Measurements from ENCODE around the gene DNHD1. TPM values are rescaled to one million over a fixed set of nuclear protein-coding genes. Genes with fewer than 3 reads are reported as not detected.

DNHD1 gene
- total and polyA plus RNA-seq, 9 of the 15 experiments (the other 6 are each of a cell fraction or from before 2014, with no cell fraction given): 0.82 to 9.7 (median 3.8) TPM

DNA sequence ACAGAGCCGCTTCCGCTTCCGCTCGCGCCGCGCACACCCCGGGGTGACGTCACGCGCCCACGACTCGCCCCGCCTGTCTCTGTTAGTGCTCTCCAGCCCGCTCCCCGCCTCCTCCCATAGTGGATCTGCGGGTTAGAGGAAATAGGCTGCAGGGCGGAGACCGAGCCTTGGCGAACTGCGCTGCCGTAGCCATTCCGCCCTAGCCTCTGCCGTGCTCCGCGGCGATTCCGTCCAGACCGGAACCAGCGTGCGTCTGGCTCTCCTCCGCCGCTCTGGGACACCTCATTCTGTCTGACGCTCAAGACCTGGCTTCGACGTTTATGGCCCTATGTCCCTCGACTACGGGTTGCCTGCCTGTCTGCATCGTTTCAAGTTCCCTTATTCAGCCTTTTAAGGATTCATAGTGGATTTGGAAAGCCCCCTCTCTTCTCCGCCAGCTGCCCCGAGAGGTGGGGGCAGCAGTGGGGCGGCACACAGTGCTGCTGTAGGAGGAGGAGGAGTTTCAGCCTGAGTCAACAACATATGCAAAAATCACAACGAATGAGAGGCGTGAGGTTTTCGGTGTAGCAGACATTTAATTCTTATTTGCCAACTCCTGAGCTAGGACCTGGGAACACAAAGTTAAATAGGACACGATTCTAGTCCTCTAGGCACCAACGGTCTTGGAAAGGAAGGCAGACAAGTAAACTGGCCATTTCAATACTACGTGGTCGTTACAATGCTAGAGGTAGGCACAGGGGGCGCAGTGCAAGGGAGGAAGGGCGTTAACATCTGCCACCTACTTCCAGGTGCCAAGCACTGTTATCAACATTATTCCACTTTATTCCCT, 115.3 kb downstream of the DNHD1 start, which contains the start of gene TAF10 (continued):
- TF ChIP-seq, protein P1, sequence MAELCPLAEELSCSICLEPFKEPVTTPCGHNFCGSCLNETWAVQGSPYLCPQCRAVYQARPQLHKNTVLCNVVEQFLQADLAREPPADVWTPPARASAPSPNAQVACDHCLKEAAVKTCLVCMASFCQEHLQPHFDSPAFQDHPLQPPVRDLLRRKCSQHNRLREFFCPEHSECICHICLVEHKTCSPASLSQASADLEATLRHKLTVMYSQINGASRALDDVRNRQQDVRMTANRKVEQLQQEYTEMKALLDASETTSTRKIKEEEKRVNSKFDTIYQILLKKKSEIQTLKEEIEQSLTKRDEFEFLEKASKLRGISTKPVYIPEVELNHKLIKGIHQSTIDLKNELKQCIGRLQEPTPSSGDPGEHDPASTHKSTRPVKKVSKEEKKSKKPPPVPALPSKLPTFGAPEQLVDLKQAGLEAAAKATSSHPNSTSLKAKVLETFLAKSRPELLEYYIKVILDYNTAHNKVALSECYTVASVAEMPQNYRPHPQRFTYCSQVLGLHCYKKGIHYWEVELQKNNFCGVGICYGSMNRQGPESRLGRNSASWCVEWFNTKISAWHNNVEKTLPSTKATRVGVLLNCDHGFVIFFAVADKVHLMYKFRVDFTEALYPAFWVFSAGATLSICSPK (IDR thresholded peaks at IDR 0.05; ENCODE audit: borderline replicate concordance): no peak
- TF ChIP-seq HDAC2 (IDR thresholded peaks at IDR 0.05) (peak; percentile 46; the same call in 1 of the 2 replicates), ZNF140 (CRISPR knock-in tag; IDR thresholded peaks at IDR 0.05) (no peak), ZNF551 (CRISPR knock-in tag; IDR thresholded peaks at IDR 0.05) (no peak), ZNF707 (CRISPR knock-in tag; conservative IDR thresholded peaks at IDR 0.05) (no peak), FOXA3 (CRISPR knock-in tag; conservative IDR thresholded peaks at IDR 0.05 in 1 of 2, IDR thresholded peaks at IDR 0.05 in 1 of 2) (peak; percentile 69 to 94; a peak in 3 of 4 replicates), ZC3H11A (IDR thresholded peaks at IDR 0.05; ENCODE audit: low read depth, low read length) (no peak), PHTF2 (CRISPR knock-in tag; IDR thresholded peaks at IDR 0.05) (peak; percentile 72; the same call in 1 of the 2 replicates), ZBTB17 (CRISPR knock-in tag; IDR thresholded peaks at IDR 0.05) (peak; percentile 89), CBFA2T2 (conservative IDR thresholded peaks at IDR 0.05) (no peak), SLC30A9 (CRISPR knock-in tag; IDR thresholded peaks at IDR 0.05) (no peak), ZNF174 (CRISPR knock-in tag; IDR thresholded peaks at IDR 0.05) (no peak), HDAC8 (tag; IDR thresholded peaks at IDR 0.05) (no peak), ZNF699 (CRISPR knock-in tag; IDR thresholded peaks at IDR 0.05; ENCODE audit: insufficient replicate concordance) (no peak), NCOA6 (IDR thresholded peaks at IDR 0.05) (no peak), SREBF1 (IDR thresholded peaks at IDR 0.05; ENCODE audit: borderline replicate concordance, low read depth, low read length) (no peak), BRD4 (IDR thresholded peaks at IDR 0.05) (peak; percentile 33; the same call in 1 of the 2 replicates), SREBF2 (CRISPR knock-in tag; IDR thresholded peaks at IDR 0.05) (no peak), FOXK2 (conservative IDR thresholded peaks at IDR 0.05 in 1 of 2, IDR thresholded peaks at IDR 0.05 in 1 of 2; ENCODE audit: low read depth in 2 of 2) (peak in 1 of 2 experiments; percentile 53; a peak in 3 of 4 replicates), MTA2 (IDR thresholded peaks at IDR 0.05; ENCODE audit: low read depth) (no peak)
- TF ChIP-seq, protein P2, sequence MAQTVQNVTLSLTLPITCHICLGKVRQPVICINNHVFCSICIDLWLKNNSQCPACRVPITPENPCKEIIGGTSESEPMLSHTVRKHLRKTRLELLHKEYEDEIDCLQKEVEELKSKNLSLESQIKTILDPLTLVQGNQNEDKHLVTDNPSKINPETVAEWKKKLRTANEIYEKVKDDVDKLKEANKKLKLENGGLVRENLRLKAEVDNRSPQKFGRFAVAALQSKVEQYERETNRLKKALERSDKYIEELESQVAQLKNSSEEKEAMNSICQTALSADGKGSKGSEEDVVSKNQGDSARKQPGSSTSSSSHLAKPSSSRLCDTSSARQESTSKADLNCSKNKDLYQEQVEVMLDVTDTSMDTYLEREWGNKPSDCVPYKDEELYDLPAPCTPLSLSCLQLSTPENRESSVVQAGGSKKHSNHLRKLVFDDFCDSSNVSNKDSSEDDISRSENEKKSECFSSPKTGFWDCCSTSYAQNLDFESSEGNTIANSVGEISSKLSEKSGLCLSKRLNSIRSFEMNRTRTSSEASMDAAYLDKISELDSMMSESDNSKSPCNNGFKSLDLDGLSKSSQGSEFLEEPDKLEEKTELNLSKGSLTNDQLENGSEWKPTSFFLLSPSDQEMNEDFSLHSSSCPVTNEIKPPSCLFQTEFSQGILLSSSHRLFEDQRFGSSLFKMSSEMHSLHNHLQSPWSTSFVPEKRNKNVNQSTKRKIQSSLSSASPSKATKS (CRISPR knock-in tag; IDR thresholded peaks at IDR 0.05): peak; percentile 74; the same call in 1 of the 2 replicates
- TF ChIP-seq, protein P3, sequence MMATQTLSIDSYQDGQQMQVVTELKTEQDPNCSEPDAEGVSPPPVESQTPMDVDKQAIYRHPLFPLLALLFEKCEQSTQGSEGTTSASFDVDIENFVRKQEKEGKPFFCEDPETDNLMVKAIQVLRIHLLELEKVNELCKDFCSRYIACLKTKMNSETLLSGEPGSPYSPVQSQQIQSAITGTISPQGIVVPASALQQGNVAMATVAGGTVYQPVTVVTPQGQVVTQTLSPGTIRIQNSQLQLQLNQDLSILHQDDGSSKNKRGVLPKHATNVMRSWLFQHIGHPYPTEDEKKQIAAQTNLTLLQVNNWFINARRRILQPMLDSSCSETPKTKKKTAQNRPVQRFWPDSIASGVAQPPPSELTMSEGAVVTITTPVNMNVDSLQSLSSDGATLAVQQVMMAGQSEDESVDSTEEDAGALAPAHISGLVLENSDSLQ (IDR thresholded peaks at IDR 0.05): peak; percentile 27
- TF ChIP-seq, protein P4, sequence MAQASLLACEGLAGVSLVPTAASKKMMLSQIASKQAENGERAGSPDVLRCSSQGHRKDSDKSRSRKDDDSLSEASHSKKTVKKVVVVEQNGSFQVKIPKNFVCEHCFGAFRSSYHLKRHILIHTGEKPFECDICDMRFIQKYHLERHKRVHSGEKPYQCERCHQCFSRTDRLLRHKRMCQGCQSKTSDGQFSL (CRISPR knock-in tag; IDR thresholded peaks at IDR 0.05): peak; percentile 54; the same call in 1 of the 2 replicates
- TF ChIP-seq, protein P4 (tag; IDR thresholded peaks at IDR 0.05): no peak
